GM12892 (cell line): ENCODE measurements around the gene PCSK5.

Experiments
- POLR2A ChIP-seq: IDR thresholded peaks from 2 replicates; pipeline ENCODE4 v1.6.1; 2011; ENCODE audit warnings: low read depth, low read length, control low read depth
- POLR2AphosphoS5 ChIP-seq: IDR thresholded peaks from 2 replicates; pipeline ENCODE4 v1.6.1; 2011; ENCODE audit warnings: low read depth, low read length, control low read depth

GRCh38 chr9:75930190-75930589 is 39.7 kb downstream of the PCSK5 start:
- TF ChIP-seq POLR2A (no peak), POLR2AphosphoS5 (no peak)
